Adrenal gland (tissue), 12 donors: ENCODE results near the gene SETBP1. TPM values are rescaled to one million over a fixed set of nuclear protein-coding genes. Genes with fewer than 3 reads are reported as not detected.

Experiments
- DNase-seq, 7 donors: peaks; one replicate each; pipeline ENCODE4 v3.0.0-alpha.2; 2019 to 2020
- H3K27ac ChIP-seq, 5 donors: fragments of 200-600 bp; sonication (generic) in 4 of 5; 1 replicate in 3 of 5; 2 replicates in 2 of 5; pipeline versions ENCODE4 v1.5.1 to v1.8.0; 2016 to 2020; ENCODE audit warnings: mild to moderate bottlenecking in 1 of 5
- H3K27me3 ChIP-seq: fragments of 200-600 bp; 2 replicates; pipeline ENCODE4 v1.8.0; 2021
- H3K36me3 ChIP-seq, 2 donors: fragments of 200-600 bp; replicated peaks in 1 of 2; 1 replicate in 1 of 2; 2 replicates in 1 of 2; pipeline versions ENCODE4 v1.5.1 to v1.8.0; 2018 to 2022
- H3K4me1 ChIP-seq, 2 donors: fragments of 200-600 bp; replicated peaks in 1 of 2; 1 replicate in 1 of 2; 2 replicates in 1 of 2; pipeline versions ENCODE4 v1.5.1 to v1.8.0; 2018 to 2021
- H3K4me3 ChIP-seq, 4 donors: fragments of 200-600 bp; sonication (generic) in 3 of 4; one replicate each; pipeline ENCODE4 v1.5.1; 2016 to 2018
- H3K9me3 ChIP-seq, 3 donors: fragments of 200-600 bp; sonication (generic) in 1 of 3; replicated peaks in 1 of 3; 1 replicate in 2 of 3; 2 replicates in 1 of 3; pipeline versions ENCODE4 v1.5.1 to v1.8.0; 2016 to 2021
- CTCF ChIP-seq, 6 experiments: fragments of 450-650 bp in 4 of 6; fragments of 200-600 bp in 2 of 6; sonication (generic) in 1 of 6; IDR thresholded peaks; 1 replicate in 5 of 6; 2 replicates in 1 of 6; pipeline versions ENCODE4 v1.5.1 to v1.8.0; 2016 to 2021; ENCODE audit warnings: antibody characterized with exemption in 6 of 6, mild to moderate bottlenecking in 2 of 6, moderate library complexity in 1 of 6
- POLR2A ChIP-seq, 2 donors: fragments of 450-650 bp; IDR thresholded peaks; one replicate each; pipeline ENCODE4 v1.6.1; 2017; ENCODE audit warnings: antibody characterized with exemption in 2 of 2, mild to moderate bottlenecking in 2 of 2, moderate library complexity in 1 of 2
- WGBS, 4 donors: extraction: QIAGEN DNeasy Blood & Tissue Kit in 2 of 4; methylation state at CpG; one replicate each; pipeline versions ENCODE4 v1.1.5 to v1.1.7; 2013 to 2017; 5-methylcytosine and 5-hydroxymethylcytosine counted together
- intact Hi-C, 2 donors: fragments of 100-400 bp; cut with DNase I; formaldehyde crosslinking; loops; one replicate each; pipeline versions ENCODE4 v1.14.1 to v1.15.0; 2022 to 2023
- polyA plus RNA-seq, 3 donors: library from polyadenylated mRNA; stranded (reverse); fragments of 200-250 nt in 2 of 3; fragments of 350-450 nt in 1 of 3; fragmentation: Illumina TruSeq in 1 of 3; extraction: RNeasy Lipid Tissue Mini Kit (QIAGEN cat#74804) in 1 of 3; gene quantifications; one replicate each; pipeline ENCODE4 v1.2.3, GENCODE V29; 2013 to 2014
- total RNA-seq, 9 donors: library from RNA; depleted of rRNA in 4 of 9; stranded (reverse); fragments of >200 nt in 4 of 9; fragments of 120-200 nt in 1 of 9; fragmentation: NEBNext Ultra II Directional in 1 of 9; extraction: Animal tissue kit (Norgen Biotek cat#: 25700) in 1 of 9; gene quantifications; one replicate each; pipeline versions ENCODE4 v1.1.0 to v1.2.4, GENCODE V29; 2013 to 2023
- donor health status: healthy with polysubstance abuse.
- donor health status: Bipolar disorder and iron deficiency.
- donor health status: DM: yes; HTN: yes; CAD: no.
- donor health status: DM: no; HTN: no; CAD: no.
- donor health status: DM: no; HTN: no; CAD: no.
- donor health status: DM: yes; HTN: yes; CAD: no.

SETBP1 gene
- total and polyA plus RNA-seq, 12 donors: 1.2 to 18.0 (median 9.4) TPM

GRCh38 chr18:45009756-45010155 is 329.1 kb downstream of the SETBP1 start:
- peaks cover 0 to 6% of the 10 kb centered on the region in 2 donors for H3K4me1 ChIP-seq
- H3K4me3 ChIP-seq: no peak overlapping the region
- no peaks in the 10 kb centered on the region for H3K9me3 ChIP-seq
- intact Hi-C loops: no loop called here
- 59 to 79% (median 72%) methylated on average over 5 of the region's 5 CpGs for WGBS, 4 donors
- TF ChIP-seq CTCF (IDR thresholded peaks at IDR 0.05): no peak
- no peak for TF ChIP-seq POLR2A (IDR thresholded peaks at IDR 0.05)
- H3K27me3 ChIP-seq: no peaks in the 10 kb centered on the region
- H3K27ac ChIP-seq: no peak overlapping the region
- no peaks in the 10 kb centered on the region for H3K36me3 ChIP-seq
- DNase-seq: no peak

DNA sequence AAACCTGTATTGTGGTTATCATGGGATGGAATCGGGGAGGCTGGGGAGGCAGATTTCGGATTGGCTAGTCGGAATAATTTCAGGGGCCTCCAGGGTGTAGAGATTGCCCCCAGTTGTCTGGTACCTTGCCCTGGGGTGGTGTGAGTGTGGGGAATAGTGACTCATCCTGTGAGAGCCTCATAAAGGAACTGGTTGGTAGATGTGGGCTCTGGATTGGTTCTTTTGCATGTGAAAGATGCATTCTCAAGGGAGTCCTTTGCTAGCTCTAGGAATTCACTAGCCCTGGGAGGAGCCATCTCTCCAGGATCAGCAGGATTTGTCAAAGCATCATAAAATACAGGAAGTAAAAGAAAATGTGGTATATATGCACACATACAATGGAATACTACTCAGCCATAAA is 331.6 kb downstream of the SETBP1 start:
- peaks cover 0 to 17% of the 10 kb centered on the region in 2 donors for H3K4me1 ChIP-seq

GRCh38 chr18:45014047-45014501 is 333.4 kb downstream of the SETBP1 start:
- Histone ChIP-seq H3K27me3 (no peaks in the 10 kb centered on the region), H3K36me3 (no peaks in the 10 kb centered on the region), H3K27ac (peak overlapping the region in 1 of 5 donors; percentile 34), H3K4me1 (peaks cover 0 to 17% of the 10 kb centered on the region in 2 donors), H3K9me3 (no peaks in the 10 kb centered on the region), H3K4me3 (no peak overlapping the region)
- peak in 2 of 7 donors; percentile 9 to 13 for DNase-seq
- intact Hi-C loops: no loop called here
- WGBS, 4 donors: 61 to 80% (median 63%) methylated on average over 2 of the region's 2 CpGs
- TF ChIP-seq CTCF (IDR thresholded peaks at IDR 0.05) (peak in 2 of 6 experiments; percentile 12 to 21), POLR2A (IDR thresholded peaks at IDR 0.05) (no peak)

More for the DNA sequence above, 331.6 kb downstream of the SETBP1 start:
- no peaks in the 10 kb centered on the region for H3K9me3 ChIP-seq
- intact Hi-C loops: no loop called here
- no peak overlapping the region for H3K27ac ChIP-seq
- no peak overlapping the region for H3K4me3 ChIP-seq
- no peaks in the 10 kb centered on the region for H3K27me3 ChIP-seq
- TF ChIP-seq CTCF (IDR thresholded peaks at IDR 0.05): no peak
- TF ChIP-seq POLR2A (IDR thresholded peaks at IDR 0.05): no peak
- H3K36me3 ChIP-seq: no peaks in the 10 kb centered on the region
- 73 to 91% (median 81%) methylated on average over 3 of the region's 3 CpGs for WGBS, 4 donors
- no peak for DNase-seq

GRCh38 chr18:45015788-45016128 is 335.1 kb downstream of the SETBP1 start:
- 40 to 72% (median 45%) methylated on average over 1 of the region's 1 CpG for WGBS, 4 donors
- H3K27ac ChIP-seq: peak overlapping the region in 1 of 5 donors; percentile 15
- H3K27me3 ChIP-seq: no peaks in the 10 kb centered on the region
- intact Hi-C loops: no loop called here
- no peaks in the 10 kb centered on the region for H3K36me3 ChIP-seq
- H3K4me1 ChIP-seq: peaks cover 0 to 17% of the 10 kb centered on the region in 2 donors
- no peak overlapping the region for H3K4me3 ChIP-seq
- DNase-seq: no peak
- no peak for TF ChIP-seq POLR2A (IDR thresholded peaks at IDR 0.05)
- no peak for TF ChIP-seq CTCF (IDR thresholded peaks at IDR 0.05)
- H3K9me3 ChIP-seq: no peaks in the 10 kb centered on the region
